GM23338 (cell line): ENCODE measurements around the gene OGFOD2. TPM values are rescaled to one million over a fixed set of nuclear protein-coding genes. Genes with fewer than 3 reads are reported as not detected.

ENCODE experiments used
- ATAC-seq: fragments of 200-7000 bp; cut with Tn5 transposase; 3 replicates; pipeline ENCODE4 v1.9.1; 2020
- DNase-seq: peaks from one replicate; pipeline ENCODE4 v3.0.0-alpha.2; 2015; ENCODE audit warnings: low spot score
- H2AFZ ChIP-seq: fragments of 200-600 bp; sonication (generic); 2 replicates; pipeline ENCODE4 v1.8.0; 2016; ENCODE audit warnings: antibody characterized with exemption, mild to moderate bottlenecking, moderate library complexity
- H3F3A ChIP-seq: fragments of 200-600 bp; sonication (generic); replicated peaks from 2 replicates; pipeline ENCODE4 v1.8.0; 2017; ENCODE audit warnings: antibody characterized with exemption, mixed run types, low read depth
- H3K27ac ChIP-seq: fragments of 200-600 bp; sonication (generic); 2 replicates; pipeline ENCODE4 v1.6.1; 2016; ENCODE audit warnings: low read depth
- H3K27me3 ChIP-seq: fragments of 200-600 bp; sonication (generic); 2 replicates; pipeline ENCODE4 v1.8.0; 2016; ENCODE audit warnings: mild to moderate bottlenecking, mixed run types, moderate library complexity; ENCODE audit not compliant: insufficient read depth
- H3K36me3 ChIP-seq: fragments of 200-600 bp; sonication (generic); 2 replicates; pipeline ENCODE4 v1.8.0; 2016; ENCODE audit warnings: mild to moderate bottlenecking; ENCODE audit not compliant: insufficient read depth
- H3K4me1 ChIP-seq: fragments of 200-600 bp; sonication (generic); 2 replicates; pipeline ENCODE4 v1.8.0; 2016; ENCODE audit warnings: mild to moderate bottlenecking, moderate library complexity; ENCODE audit not compliant: insufficient read depth
- H3K4me2 ChIP-seq: fragments of 200-600 bp; sonication (generic); 2 replicates; pipeline ENCODE4 v1.7.1; 2017; ENCODE audit warnings: mixed run types
- H3K4me3 ChIP-seq: fragments of 200-600 bp; sonication (generic); 2 replicates; pipeline ENCODE4 v1.6.1; 2016; ENCODE audit warnings: mixed run types
- H3K79me2 ChIP-seq: fragments of 200-600 bp; sonication (generic); replicated peaks from 2 replicates; pipeline ENCODE4 v1.8.0; 2017; ENCODE audit warnings: mild to moderate bottlenecking; ENCODE audit not compliant: insufficient read depth
- H3K9me2 ChIP-seq: fragments of 200-600 bp; sonication (generic); 2 replicates; pipeline ENCODE4 v1.8.0; 2017; ENCODE audit not compliant: insufficient read depth
- H4K20me1 ChIP-seq: fragments of 200-600 bp; sonication (generic); replicated peaks from 2 replicates; pipeline ENCODE4 v1.8.0; 2017; ENCODE audit warnings: mild to moderate bottlenecking; ENCODE audit not compliant: insufficient read depth
- H3K27ac Mint-ChIP-seq: 2 replicates; pipeline ENCODE4 v1.8.0; 2020; ENCODE audit warnings: inconsistent platforms, mild to moderate bottlenecking, moderate library complexity, mixed read lengths
- H3K27me3 Mint-ChIP-seq: 3 replicates; pipeline ENCODE4 v1.8.0; 2022; ENCODE audit warnings: low read depth, mild to moderate bottlenecking, moderate library complexity, mixed read lengths, inconsistent platforms; ENCODE audit not compliant: insufficient read depth, poor library complexity
- H3K36me3 Mint-ChIP-seq: 3 replicates; pipeline ENCODE4 v1.8.0; 2021; ENCODE audit warnings: low read depth, mild to moderate bottlenecking, inconsistent platforms, moderate library complexity, mixed read lengths
- H3K4me1 Mint-ChIP-seq: 3 replicates; pipeline ENCODE4 v1.8.0; 2020; ENCODE audit warnings: mild to moderate bottlenecking, inconsistent platforms, mixed read lengths
- H3K4me3 Mint-ChIP-seq: 3 replicates; pipeline ENCODE4 v1.8.0; 2021; ENCODE audit warnings: moderate library complexity, mild to moderate bottlenecking, inconsistent platforms, mixed read lengths
- H3K9me3 Mint-ChIP-seq: 3 replicates; pipeline ENCODE4 v1.8.0; 2020; ENCODE audit warnings: moderate library complexity, mild to moderate bottlenecking, inconsistent platforms, mixed read lengths
- CTCF ChIP-seq, 2 experiments: fragments of 200-600 bp in 1 of 2; sonication (generic) in 1 of 2; conservative IDR thresholded peaks; 2 replicates each; pipeline versions ENCODE4 v1.5.1 to v1.6.1; 2016 to 2017; ENCODE audit warnings: antibody characterized with exemption in 2 of 2, low read depth in 2 of 2, mild to moderate bottlenecking in 2 of 2, moderate library complexity in 1 of 2
- ZNF462 ChIP-seq: fragments of 250-450 bp; sonication (Bioruptor Pico); IDR thresholded peaks from 2 replicates; pipeline ENCODE4 v1.5.0; 2020; ENCODE audit warnings: mild to moderate bottlenecking, moderate library complexity
- polyA plus RNA-seq: library from polyadenylated mRNA; unstranded; fragments of >200 nt; fragmentation: Nextera tagmentation; extraction: Ambion mirVana; gene quantifications from 2 replicates; pipeline ENCODE4 v1.2.1, GENCODE V29; 2016
- total RNA-seq: library from RNA; depleted of rRNA; stranded (reverse); fragments of >200 nt; shearing (Covaris generic); gene quantifications from 2 replicates; pipeline ENCODE4 v1.2.3, GENCODE V29; 2014

Gene OGFOD2
- total and polyA plus RNA-seq, 2 experiments from 2014 or later, result 13.1 to 16.1 TPM

GRCh38 chr12:122989225-122989839 lies 14.3 kb downstream of the OGFOD2 start:
- H3K79me2 ChIP-seq, result no peaks in the 10 kb centered on the region
- no peaks in the 10 kb centered on the region for H3K36me3 ChIP-seq
- Mint-ChIP-seq H3K4me3 (no peak overlapping the region), H3K4me1 (peaks cover 3% of the 10 kb centered on the region; the same call in 1 of the 3 replicates), H3K27ac (no peak overlapping the region), H3K27me3 (peaks cover 3% of the 10 kb centered on the region), H3K36me3 (no peaks in the 10 kb centered on the region), H3K9me3 (no peaks in the 10 kb centered on the region)
- no peak for TF ChIP-seq ZNF462 (CRISPR knock-in tag)
- TF ChIP-seq CTCF (conservative IDR thresholded peaks at IDR 0.05; ENCODE audit: low read depth in 2 of 2), result peak in 1 of 2 experiments; percentile 16; a peak in 1 of 4 replicates
- H3K4me1 ChIP-seq, result peaks cover under 1% of the 10 kb centered on the region; the same call in 1 of the 2 replicates
- H2AFZ ChIP-seq, result no peak overlapping the region
- no peak overlapping the region for H3K4me3 ChIP-seq
- H3K9me2 ChIP-seq, result no peaks in the 10 kb centered on the region
- peak; percentile 34 for DNase-seq
- ATAC-seq, result peak; percentile 54
- H3K4me2 ChIP-seq, result no peak overlapping the region
- H4K20me1 ChIP-seq, result no peaks in the 10 kb centered on the region
- H3K27ac ChIP-seq, result no peak overlapping the region
- H3K27me3 ChIP-seq, result no peaks in the 10 kb centered on the region
- no peaks in the 10 kb centered on the region for H3F3A ChIP-seq
